NCI-H526 treated with DMSO at 0.1 percent for 48 hours (cell line): ENCODE data around the gene CDC20B.
A peak's percentile ranks its signal among the peaks of the same experiment; 100 is the strongest.
"Not testable (repeated sequence)": the region's sequence is repeated elsewhere in the genome, so short reads cannot be mapped to it uniquely, and the experiment has no call there.

Experiments used
- DNase-seq: peaks from one replicate; lab custom pipeline; 2025; lab: John Stamatoyannopoulos, UW

Gene CDC20B

DNA sequence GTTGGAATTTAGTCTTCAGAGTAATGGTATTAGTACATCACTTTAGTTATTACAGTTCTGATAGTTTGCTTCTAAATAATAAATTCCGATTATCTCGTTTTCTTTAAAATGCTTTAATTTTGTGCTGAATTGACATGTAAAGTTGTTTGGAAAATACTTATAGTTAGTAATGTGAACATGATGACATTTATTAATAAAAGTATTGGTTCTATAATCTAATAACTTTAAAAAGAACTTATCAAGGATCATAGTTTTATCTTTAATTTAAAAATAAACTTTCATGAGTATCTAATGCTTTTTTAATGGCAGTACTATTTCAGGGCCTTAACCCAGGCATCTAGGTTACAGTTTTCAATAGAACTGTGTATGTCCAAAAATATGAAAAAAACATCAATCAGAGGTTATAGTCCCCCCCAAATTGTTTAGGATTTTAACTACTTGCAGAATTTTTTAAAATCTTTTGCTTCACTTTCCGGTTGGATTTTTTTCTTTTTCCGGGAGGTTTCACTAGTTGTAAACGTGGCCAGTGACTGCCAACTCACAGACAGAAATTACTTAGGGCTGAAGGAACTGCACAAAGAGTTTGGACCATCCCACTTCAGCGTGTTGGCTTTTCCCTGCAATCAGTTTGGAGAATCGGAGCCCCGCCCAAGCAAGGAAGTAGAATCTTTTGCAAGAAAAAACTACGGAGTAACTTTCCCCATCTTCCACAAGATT is 12.3 kb downstream of the CDC20B start:
- no peak for DNase-seq

DNA sequence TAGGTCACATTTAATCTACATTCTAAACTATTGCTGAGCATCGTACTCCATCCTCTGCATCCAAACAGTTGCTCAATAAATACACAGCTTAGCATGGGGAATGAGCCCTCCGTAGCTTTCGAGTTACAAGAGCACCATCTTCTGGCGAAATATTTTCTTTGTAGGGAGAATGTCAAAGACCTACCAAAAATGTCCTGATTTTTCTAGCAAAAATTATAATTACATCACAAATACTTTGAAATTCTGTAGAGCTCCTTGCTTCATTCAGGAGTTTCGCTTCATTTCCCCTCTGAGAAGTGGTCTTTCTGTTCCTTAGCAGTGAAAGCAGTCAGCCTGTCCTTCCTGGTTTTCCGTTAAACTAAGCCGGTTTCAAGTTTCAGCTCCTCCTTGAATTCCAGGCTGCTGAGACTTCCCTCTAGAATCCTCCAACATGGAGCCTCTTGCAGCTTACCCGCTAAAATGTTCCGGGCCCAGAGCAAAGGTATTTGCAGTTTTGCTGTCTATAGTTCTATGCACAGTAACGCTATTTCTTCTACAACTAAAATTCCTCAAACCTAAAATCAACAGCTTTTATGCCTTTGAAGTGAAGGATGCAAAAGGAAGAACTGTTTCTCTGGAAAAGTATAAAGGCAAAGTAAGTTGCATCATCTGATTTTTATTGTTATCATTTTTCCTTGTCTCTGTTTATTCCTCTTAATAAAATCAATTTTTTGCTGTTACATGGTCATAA is 13.0 kb downstream of the CDC20B start, which contains the start of gene GPX8:
GPX8 (plus strand) TSS at position 409 of the 730 bp plus-strand sequence; CDS start at position 431, 22 bp downstream.
- DNase-seq: no peak

DNA sequence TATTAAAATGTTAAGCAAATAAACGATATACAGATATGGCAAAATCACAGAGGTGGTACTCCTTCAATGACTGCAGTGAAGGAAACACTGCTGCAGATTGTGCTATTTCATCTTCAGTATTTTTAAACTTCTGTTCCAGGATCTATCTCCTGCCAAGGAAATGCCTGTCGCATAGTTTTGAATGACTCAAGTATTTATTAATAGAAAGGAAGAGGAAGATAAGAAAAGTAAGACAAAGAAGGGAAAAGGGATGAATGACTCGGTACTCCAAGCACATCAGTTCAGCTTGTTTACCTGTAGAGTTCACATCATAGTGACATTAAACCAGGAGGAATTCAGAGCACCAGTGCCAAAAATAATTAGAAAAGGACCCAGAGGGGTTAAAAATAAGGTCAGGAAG is 18.1 kb downstream of the CDC20B start:
- no peak for DNase-seq

DNA sequence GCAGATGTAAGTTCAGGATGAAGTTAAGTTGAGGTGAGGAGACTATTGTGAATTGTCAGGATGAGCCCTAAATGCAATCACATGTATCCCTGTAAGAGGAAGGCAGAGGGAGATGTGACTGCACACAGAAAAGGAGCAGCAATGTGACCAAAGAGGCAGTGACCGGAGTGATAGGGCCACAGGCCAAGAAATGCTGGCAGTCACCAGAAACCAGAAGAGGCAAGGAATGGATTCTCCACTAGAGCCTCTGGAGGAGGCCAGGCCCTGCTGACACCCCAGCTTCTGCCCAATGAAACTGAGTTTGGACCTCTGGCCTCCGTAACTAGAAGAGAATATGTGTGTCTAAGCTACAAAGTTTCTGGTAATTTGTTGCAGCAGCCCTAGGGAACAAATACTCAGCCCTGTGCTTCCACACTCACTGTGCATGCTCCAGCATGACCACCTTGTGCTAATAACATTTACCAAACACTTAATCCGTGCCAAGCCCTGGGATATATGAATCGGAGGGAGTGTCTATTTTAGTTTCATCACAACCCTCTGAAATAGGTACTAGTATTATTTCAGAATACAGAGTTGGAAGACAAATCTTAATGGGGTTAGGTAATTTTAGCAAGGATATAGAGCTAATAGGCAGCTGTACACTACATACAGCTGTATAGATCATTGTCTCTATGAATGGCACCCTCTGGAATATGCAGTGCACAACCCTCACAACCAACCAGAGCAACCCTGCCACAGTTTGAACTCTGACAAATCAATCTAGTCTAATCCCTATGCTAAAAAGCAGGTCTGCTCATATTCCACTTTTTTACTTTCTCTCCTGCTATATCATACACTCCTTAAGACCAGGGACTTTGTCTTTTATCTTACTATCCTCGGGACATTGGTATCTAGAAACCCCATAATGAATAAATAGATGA is 20.8 kb downstream of the CDC20B start:
- DNase-seq: no peak

DNA sequence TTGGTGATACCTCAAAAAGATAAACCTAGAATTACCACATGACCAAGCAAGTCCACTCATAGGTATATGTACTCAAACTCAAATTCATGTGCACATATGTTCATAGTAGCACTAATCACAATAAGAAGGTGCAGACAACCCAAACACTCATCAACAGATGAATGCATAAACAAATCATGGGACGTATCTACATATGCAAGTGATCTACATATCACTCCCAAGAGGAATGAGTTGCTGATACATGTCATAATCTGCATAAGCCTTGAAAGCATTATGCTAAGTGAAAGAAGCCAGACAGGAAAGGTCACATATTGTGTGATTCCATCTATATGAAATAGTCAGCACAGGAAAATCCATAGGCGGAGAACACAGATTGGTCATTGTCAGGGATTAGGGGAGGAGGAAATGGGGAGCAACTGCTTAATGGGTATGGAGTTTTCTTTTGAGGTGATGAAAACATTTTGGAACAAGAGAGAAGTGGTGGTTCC is 23.6 kb downstream of the CDC20B start:
- DNase-seq: no peak

DNA sequence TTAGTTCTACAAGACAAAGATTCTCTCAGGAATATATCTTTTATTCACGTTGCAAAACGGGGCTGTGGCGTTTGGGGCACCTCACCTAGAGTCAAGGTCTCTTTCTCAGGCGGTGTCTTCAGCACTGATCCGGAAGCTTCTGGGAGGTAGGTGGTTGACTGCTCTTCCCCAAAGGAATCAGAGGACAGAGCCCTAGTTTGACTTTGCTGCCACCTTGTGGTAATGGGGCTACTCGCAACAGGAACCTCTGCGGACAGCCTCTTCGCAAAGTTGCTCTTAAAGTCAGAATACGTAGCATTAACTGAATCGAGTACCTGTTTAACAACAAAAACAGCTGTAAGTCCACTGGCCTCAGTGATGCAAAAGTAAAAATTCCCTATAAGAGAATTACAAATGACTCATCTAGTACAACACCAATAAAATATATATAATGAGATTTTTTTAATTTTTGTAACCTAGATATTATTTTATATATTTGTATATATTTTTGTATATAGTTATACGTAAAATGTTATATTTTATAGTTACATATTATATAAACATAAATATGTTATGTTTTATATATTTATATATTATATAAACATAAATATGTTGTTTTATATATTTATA is 26.3 kb downstream of the CDC20B start:
- peak; percentile 39 for DNase-seq

DNA sequence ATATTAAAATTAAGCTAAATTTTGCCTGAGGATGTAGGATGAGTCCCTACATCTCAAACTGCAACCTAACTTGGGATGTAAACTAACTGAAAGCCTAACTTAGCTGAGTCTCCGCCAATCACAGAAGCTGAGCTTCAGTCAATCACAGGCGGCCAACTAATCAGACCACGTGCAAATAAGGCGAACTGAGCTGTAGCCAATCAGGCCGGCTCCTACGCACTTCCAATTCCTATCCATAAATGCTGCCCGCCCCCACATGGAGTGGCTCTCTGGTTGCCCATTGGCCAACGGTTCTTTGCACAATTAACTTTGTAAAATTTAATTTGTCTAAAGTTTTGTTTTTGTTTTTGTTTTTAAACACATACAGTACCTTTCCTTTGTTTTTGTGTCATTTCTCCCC is 26.9 kb downstream of the CDC20B start:
- DNase-seq: no peak

DNA sequence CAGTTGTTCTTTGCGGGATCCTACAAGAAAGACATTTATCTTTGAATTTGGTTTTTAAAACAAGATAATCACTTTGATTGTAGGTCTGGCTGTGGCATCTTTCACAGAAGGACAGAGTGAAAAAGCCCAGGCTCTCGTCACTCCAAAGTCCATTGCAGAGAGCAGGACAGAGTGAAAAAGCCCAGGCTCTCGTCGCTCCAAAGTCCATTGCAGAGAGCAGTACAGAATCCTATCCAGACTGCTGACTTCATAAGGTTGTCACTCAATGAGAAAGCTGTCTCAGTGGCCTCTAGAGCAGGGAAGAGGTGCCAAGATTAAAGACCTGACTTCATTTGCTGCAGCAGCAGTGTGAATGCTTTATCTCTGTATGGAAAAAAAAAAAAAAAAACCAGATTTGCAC is 29.4 kb downstream of the CDC20B start:
- DNase-seq: no peak

DNA sequence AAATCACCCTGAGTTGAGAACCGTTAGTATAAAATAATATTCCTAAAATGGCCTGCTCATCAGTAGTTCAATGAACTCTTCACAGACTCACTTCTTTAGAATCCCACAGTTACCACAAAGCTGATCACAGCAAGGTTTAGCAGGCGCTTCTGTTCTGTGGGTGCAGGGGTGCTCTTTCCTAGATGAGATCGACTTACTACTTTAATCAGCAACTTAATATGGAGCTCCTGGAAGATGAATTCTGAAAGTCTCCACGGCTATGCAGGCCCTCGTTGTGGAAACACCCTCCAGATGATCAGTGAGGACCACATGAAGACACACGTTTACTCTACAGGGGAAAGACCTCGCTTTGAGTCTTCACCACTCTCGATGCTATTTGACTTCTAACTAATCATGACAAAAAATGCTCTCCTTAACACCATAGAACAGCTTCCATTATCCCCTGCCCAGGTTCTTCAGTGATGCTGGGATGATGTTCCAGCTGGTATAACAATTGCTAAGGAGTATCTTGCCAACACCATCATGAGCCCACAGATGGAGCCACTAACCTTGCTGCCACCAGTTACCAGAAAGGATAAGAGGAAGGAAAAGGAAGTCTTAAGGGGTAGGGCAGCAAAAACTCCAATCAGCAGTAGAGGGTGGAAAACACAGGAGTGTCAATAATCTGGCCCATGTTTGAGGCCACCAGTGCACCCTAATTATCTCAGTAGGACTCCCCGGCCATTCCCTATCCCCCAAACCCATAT is 30.9 kb downstream of the CDC20B start:
- DNase-seq: no peak

DNA sequence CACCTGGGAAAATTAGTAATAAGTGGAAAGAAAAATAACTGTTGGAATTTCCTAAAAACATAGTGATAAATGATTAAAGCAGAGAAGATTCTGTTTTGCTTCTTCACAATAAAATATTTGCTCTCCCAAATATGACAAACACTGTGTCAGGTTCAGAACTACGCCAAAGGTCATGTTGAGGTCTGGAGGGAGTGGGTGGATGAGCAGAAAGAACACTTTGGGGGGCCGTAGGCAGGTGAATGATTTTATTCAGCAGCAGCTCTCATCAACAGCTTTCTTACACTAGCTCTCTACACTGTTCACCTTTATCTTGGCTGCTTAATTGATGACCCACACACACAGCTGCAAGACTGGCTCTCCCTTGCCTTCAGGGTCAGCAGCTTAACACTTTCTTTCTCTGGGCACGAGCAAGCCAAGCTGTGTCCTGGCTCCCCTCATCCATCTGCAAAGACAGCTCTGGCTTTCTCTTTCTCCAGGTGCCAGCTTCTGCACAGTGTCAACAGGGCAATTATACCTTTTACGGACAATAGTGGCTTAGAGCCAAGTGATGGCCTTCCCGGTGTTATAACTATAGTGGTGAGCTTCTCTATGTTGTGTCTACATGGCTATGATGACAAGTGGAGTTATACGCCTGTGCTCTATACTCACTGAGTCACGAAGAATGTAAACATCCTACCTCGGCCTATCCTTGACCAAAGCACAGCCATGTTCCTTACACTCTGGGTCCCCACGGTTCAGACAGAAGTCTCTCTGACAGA is 31.9 kb downstream of the CDC20B start:
- DNase-seq: no peak

DNA sequence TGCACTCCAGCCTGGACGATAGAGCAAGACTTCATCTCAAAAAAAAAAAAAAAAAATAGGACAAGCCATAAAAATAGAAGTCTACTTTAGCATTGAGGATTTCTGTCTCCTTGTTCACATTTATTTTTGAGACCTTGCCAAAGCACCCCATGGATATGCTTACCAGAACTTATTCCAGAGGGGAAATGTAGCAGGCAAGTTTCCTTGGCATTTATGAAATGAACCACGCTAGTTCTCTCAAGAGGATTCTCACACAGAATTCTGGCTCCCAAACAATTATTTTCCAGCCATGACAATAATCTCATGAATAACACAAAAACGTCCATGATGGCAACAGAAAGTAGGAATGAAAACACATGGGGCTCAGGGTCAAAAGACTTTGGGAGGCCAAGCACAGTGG is 36.5 kb downstream of the CDC20B start:
- DNase-seq: no peak

DNA sequence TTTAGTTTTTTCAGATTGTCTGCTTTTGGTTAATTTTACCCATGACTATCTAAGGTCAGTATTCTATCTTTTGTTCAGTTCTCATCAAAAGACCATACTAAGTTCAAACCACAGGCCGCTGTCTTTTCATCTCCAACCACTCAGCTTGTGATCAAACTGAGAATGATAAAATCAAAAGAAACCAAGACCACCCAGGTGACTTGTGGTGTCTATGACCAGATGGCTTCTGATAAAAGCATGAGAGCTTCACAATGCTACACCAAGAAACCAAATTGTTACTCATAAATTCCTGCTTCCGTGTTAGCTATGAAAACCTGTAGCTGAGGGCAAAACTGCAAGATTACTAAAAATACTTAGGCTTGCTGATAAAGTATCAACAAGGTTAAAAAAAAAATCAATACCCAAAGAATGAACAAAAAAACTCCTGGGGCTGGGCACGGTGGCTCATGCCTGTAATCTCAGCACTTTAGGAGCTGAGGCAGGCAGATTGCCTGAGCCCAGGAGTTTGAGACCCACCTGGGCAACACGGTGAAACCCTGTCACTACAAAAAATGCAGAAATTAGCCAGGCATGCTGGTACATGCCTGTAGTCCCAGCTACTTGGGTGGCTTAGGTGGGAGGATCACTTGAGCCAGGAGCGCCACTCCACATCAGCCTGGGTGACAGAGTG is 38.8 kb downstream of the CDC20B start:
- DNase-seq: no peak

DNA sequence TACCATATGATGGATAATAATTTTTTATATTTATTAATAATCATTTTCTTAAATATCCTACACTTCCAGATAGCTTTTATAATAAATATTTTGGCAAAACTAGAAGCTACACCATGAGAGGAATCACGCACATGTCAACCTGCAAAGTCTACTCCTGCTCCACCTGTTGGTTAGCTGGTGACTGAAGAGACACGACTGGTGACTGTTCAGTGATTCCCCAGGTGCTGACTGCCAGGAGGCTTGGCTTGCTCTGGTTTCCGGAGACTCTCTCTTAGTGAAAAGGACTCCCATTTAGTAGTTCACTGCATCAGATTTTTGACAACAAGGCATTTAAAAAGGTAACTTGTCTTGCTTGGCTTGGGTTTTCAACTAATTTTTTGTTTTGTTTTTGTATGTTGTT is 49.6 kb downstream of the CDC20B start:
- no peak for DNase-seq

DNA sequence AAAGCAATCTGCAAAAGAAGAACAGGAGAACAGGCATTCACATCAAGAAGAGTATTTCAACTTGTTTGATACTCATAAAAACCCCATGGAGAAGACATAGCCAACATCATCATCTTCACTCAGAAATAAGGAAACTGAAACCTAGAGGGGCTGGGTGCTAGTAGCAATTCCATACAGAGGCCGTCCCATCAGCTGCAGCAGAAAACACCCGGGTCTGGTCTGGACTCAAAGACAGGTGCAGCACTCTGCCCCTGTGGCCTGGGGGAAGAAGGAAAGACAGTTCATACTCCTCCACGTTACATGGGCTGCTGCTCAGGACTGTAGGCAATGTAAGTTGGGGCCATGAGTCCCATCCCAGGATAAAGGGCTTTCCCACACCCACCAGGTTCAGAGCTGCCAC is 58.9 kb downstream of the CDC20B start:
- no peak for DNase-seq

DNA sequence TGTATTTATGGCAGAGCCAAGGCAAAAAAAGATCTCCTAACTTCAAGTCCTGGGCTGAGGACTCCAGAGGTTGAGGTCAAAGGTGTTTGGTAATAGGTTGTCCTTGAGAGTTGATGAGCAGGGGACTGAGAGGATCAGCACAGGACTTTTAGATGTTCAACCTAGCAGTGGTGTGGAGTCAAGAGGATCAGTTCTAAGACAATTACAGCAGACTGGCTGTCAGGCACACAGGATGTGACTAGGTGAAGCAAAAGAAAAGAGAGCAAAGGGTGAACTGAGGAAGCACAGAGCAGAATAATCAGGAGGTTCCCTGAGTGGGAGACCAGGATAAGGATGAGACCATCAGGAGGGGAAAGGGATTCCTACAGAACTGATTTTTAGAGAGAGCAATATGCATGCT is 59.6 kb downstream of the CDC20B start:
- DNase-seq: no peak

DNA sequence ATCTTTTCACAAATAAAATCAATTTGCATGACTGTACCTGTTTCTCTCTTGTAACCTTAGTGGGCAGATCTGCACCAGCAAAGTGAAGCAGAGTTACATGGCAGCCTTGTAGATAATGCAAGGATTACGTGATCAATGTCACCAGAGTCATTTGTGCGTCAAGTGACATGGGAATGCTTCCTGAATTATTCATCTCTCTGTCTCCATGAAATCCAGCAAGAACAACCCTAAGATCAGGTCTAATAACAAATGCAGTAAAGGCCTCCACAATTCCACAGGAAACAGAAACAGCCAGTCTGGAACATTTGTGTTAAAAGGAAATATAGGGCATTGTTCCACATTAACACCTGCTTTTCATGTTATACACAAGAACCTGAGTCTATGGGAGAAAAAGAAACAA is 62.8 kb downstream of the CDC20B start:
- DNase-seq: no peak

DNA sequence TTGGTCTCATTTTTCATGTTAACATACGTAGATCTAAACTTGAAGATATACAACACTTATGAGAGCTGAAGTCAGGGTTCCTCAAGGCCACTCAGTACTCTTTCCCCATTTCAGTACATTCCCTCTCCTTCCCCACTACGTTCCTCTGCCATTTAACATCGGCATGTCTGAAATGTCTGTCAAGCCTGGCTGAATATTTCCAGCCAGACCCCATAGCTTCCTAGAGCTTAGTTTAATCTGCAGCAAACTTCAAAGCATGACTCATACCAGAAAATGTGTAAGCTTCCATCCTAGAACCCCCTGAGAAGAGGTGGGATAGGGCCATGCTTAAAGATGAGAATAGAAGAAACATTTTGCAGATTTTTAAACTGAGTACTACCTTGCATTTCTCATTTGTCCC is 64.3 kb downstream of the CDC20B start:
- no peak for DNase-seq

DNA sequence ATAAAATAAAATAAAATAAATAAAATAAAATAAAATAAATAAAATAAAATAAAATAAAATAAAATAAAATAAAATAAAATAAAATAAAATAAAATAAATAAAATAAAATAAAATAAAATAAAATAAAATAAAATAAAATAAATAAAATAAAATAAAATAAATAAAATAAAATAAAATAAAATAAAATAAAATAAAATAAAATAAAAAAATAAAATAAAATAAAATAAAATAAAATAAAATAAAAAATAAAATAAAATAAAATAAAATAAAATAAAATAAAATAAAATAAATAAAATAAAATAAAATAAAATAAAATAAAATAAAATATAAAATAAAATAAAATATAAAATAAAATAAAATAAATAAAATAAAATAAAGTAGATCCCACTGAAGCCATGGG is 67.0 kb downstream of the CDC20B start:
- not testable (repeated sequence) for DNase-seq

DNA sequence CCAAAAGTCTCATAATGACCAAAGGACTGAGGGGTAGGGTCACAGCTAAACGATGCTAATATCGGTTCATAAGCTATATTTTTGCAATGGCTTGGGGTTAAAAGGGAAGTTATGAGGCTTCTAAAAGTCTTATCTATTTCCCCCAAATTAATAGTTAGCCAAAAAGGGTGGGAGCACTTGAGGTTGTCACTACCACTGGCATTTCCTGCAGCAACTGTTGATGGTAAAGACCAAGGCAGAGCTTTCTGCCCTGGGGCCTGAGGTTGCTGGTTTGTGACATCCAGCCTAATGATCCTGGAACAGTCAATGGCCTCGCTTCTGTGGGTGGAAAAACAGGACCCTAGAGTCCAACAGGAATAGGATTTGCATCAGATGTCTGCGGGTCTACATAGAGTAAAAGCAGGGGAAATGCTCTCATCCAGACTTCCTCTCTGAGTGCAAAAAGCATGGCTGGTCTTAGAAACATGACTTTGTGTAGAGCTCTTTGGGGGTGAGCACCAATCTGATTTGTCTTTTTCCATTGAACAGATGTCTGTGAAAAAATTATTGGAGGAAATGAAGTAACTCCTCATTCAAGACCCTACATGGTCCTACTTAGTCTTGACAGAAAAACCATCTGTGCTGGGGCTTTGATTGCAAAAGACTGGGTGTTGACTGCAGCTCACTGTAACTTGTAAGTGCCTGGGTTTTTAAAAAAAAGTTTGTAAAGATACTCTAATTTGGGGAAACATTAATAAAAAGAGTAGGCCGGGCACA is 67.9 kb downstream of the CDC20B start:
- no peak for DNase-seq
